B cell (primary cell): ENCODE results near the gene PRSS50. TPM values are rescaled to one million over a fixed set of nuclear protein-coding genes. Genes with fewer than 3 reads are reported as not detected.

Experiments used
- ATAC-seq: fragments of 200-7000 bp; cut with Tn5 transposase; one replicate; pipeline ENCODE4 v1.10.0; 2021; ENCODE audit warnings: low read depth, mild to moderate bottlenecking, moderate number of reproducible peaks, moderate library complexity
- CTCF ChIA-PET: fragments of 350-600 bp; sonication (Branson Sonifier 250); formaldehyde crosslinking; loops from one replicate; lab custom pipeline; 2021; ENCODE audit warnings: antibody characterized with exemption, inconsistent platforms; lab: Charles Lee
- POLR2A ChIA-PET: fragments of 350-600 bp; sonication (Branson Sonifier 250); formaldehyde crosslinking; loops from one replicate; lab custom pipeline; 2021; ENCODE audit warnings: antibody characterized with exemption; lab: Charles Lee
- DNase-seq: peaks from one replicate; pipeline ENCODE4 v3.0.0; 2013
- H2AFZ ChIP-seq: 2 replicates; pipeline ENCODE4 v1.6.1; 2012; ENCODE audit warnings: mild to moderate bottlenecking, low read depth, low read length; ENCODE audit not compliant: insufficient read depth, poor library complexity, severe bottlenecking
- H3K27ac ChIP-seq, 2 donors: 1 replicate in 1 of 2; 2 replicates in 1 of 2; pipeline ENCODE4 v1.5.1; 2012 to 2013; ENCODE audit warnings: low read length in 2 of 2, mild to moderate bottlenecking in 2 of 2, moderate library complexity in 1 of 2
- H3K27me3 ChIP-seq, 4 experiments: fragments of 200-600 bp in 1 of 4; sonication (generic) in 1 of 4; replicated peaks in 1 of 4; 1 replicate in 2 of 4; 2 replicates in 2 of 4; pipeline versions ENCODE4 v1.6.1 to v1.7.0; 2013 to 2016; ENCODE audit warnings: low read length in 3 of 4, mild to moderate bottlenecking in 2 of 4, mixed read lengths in 1 of 4, moderate library complexity in 1 of 4; ENCODE audit not compliant: insufficient read depth in 4 of 4, control insufficient read depth in 3 of 4; ENCODE audit errors: control extremely low read depth in 1 of 4
- H3K36me3 ChIP-seq, 2 experiments: replicated peaks in 1 of 2; 1 replicate in 1 of 2; 2 replicates in 1 of 2; pipeline versions ENCODE4 v1.6.1 to v1.7.1; 2013; ENCODE audit warnings: low read length in 1 of 2; ENCODE audit not compliant: insufficient read depth in 2 of 2, control insufficient read depth in 1 of 2; ENCODE audit errors: control extremely low read depth in 1 of 2, extremely low read depth in 1 of 2
- H3K4me1 ChIP-seq, 2 donors: fragments of 200-600 bp in 1 of 2; sonication (generic) in 1 of 2; 1 replicate in 1 of 2; 2 replicates in 1 of 2; pipeline versions ENCODE4 v1.5.1 to v1.6.1; 2013 to 2017; ENCODE audit warnings: low read length in 2 of 2; ENCODE audit not compliant: control insufficient read depth in 2 of 2, insufficient read depth in 2 of 2
- H3K4me2 ChIP-seq: replicated peaks from 2 replicates; pipeline ENCODE3; 2012; ENCODE audit warnings: mild to moderate bottlenecking, low read depth, low read length; ENCODE audit not compliant: poor library complexity, severe bottlenecking
- H3K4me3 ChIP-seq, 5 experiments: fragments of 200-600 bp in 1 of 5; sonication (generic) in 1 of 5; 1 replicate in 3 of 5; 2 replicates in 2 of 5; pipeline versions ENCODE4 v1.5.1 to v1.7.0; 2011 to 2016; ENCODE audit warnings: low read length in 4 of 5, mild to moderate bottlenecking in 4 of 5, low read depth in 2 of 5, control low read depth in 1 of 5, moderate library complexity in 1 of 5; ENCODE audit not compliant: insufficient read depth in 1 of 5; ENCODE audit errors: control extremely low read depth in 1 of 5, extremely low read depth in 1 of 5
- H3K79me2 ChIP-seq: fragments of 200-600 bp; sonication (generic); one replicate; pipeline ENCODE4 v1.6.0; 2016; ENCODE audit warnings: low read length; ENCODE audit not compliant: control insufficient read depth, insufficient read depth
- H3K9ac ChIP-seq: fragments of 200-600 bp; sonication (generic); 2 replicates; pipeline ENCODE4 v1.6.1; 2017; ENCODE audit warnings: mild to moderate bottlenecking, low read length, moderate library complexity
- H3K9me3 ChIP-seq, 3 donors: one replicate each; pipeline versions ENCODE4 v1.6.1 to v1.7.1; 2013; ENCODE audit warnings: low read length in 2 of 3; ENCODE audit not compliant: control insufficient read depth in 2 of 3, insufficient read depth in 1 of 3; ENCODE audit errors: control extremely low read depth in 1 of 3
- H4K20me1 ChIP-seq: 2 replicates; pipeline ENCODE4 v1.6.0; 2012; ENCODE audit warnings: mild to moderate bottlenecking, low read length; ENCODE audit not compliant: insufficient read depth, control insufficient read depth, poor library complexity, severe bottlenecking
- H3K27ac Mint-ChIP-seq: one replicate; pipeline ENCODE4 v1.8.0; 2021; ENCODE audit warnings: mixed read lengths
- H3K27me3 Mint-ChIP-seq: one replicate; pipeline ENCODE4 v1.8.0; 2021; ENCODE audit warnings: mixed read lengths
- H3K4me1 Mint-ChIP-seq: one replicate; pipeline ENCODE4 v1.8.0; 2021; ENCODE audit warnings: mixed read lengths
- H3K4me3 Mint-ChIP-seq: one replicate; pipeline ENCODE4 v1.8.0; 2021; ENCODE audit warnings: mixed read lengths
- H3K9me3 Mint-ChIP-seq: one replicate; pipeline ENCODE4 v1.8.0; 2022; ENCODE audit warnings: mixed read lengths; ENCODE audit not compliant: insufficient read depth
- CTCF ChIP-seq: fragments of 200-600 bp; IDR thresholded peaks from one replicate; pipeline ENCODE4 v1.8.0; 2022; ENCODE audit warnings: antibody characterized with exemption, mild to moderate bottlenecking
- EZH2 ChIP-seq: IDR thresholded peaks from 2 replicates; pipeline ENCODE4 v1.6.1; 2012; ENCODE audit warnings: borderline replicate concordance, low read depth, mild to moderate bottlenecking, moderate library complexity, low read length; ENCODE audit not compliant: insufficient read depth, poor library complexity, severe bottlenecking
- WGBS: methylation state at CpG from one replicate; pipeline ENCODE4 v1.1.5; 2013; ENCODE audit warnings: missing lambda C conversion rate; ENCODE audit not compliant: insufficient coverage; 5-methylcytosine and 5-hydroxymethylcytosine counted together
- intact Hi-C: fragments of 100-400 bp; cut with micrococcal nuclease; formaldehyde crosslinking; loops from one replicate; pipeline ENCODE4 v1.10.0; 2022
- polyA plus RNA-seq: library from polyadenylated mRNA; depleted of rRNA; stranded (reverse); fragments of >200 nt; gene quantifications from 2 replicates; pipeline ENCODE4 v1.2.3, GENCODE V29; 2012
- total RNA-seq, 2 donors: library from RNA; stranded (reverse); fragments of 120-200 nt in 1 of 2; gene quantifications; 1 replicate in 1 of 2; 2 replicates in 1 of 2; pipeline versions ENCODE4 v1.2.3 to v1.2.4, GENCODE V29; 2013 to 2022

Gene PRSS50
- total and polyA plus RNA-seq, 2 donors (not counting 1 experiment from before 2014, with no cell fraction given), result 0.09 to 0.10 TPM

- no peak overlapping the region for H3K4me2 ChIP-seq
- CTCF ChIA-PET, result interaction anchor here (1.3 to 1.8 kb wide), 2 partner anchors 176 to 245 kb away, joined by 3 read pairs; no protein-coding TSS in a partner anchor
- no peak overlapping the region for H3K27ac Mint-ChIP-seq
- no peak overlapping the region for H3K4me3 ChIP-seq
- TF ChIP-seq EZH2 (no peak), CTCF (no peak)
- no peaks in the 10 kb centered on the region for H3K9me3 Mint-ChIP-seq
- H4K20me1 ChIP-seq, result no peaks in the 10 kb centered on the region
- H3K79me2 ChIP-seq, result no peaks in the 10 kb centered on the region
- DNase-seq (no peak), ATAC-seq (no peak)
- H3K27me3 ChIP-seq, result peaks cover 0 to 4% (median 0%) of the 10 kb centered on the region in 4 experiments
- no peak overlapping the region for H2AFZ ChIP-seq
- peaks cover 9% of the 10 kb centered on the region for H3K4me1 Mint-ChIP-seq
- no peak overlapping the region for H3K27ac ChIP-seq
- intact Hi-C loops, result no loop called here
- 98% methylated on average over 6 of the region's 6 CpGs for WGBS
- H3K36me3 ChIP-seq, result no peaks in the 10 kb centered on the region
- no peak overlapping the region for H3K4me3 Mint-ChIP-seq
- POLR2A ChIA-PET, result no interaction called here
- no peaks in the 10 kb centered on the region for H3K9me3 ChIP-seq
- H3K9ac ChIP-seq, result no peak overlapping the region
- H3K4me1 ChIP-seq, result peaks cover 0 to 4% of the 10 kb centered on the region in 2 donors
- H3K27me3 Mint-ChIP-seq, result peaks cover 14% of the 10 kb centered on the region
Observed at GRCh38 chr3:46664188-46664970, 53.3 kb downstream of the PRSS50 start.

- Mint-ChIP-seq H3K27ac (no peak overlapping the region), H3K27me3 (peaks cover 16% of the 10 kb centered on the region), H3K4me3 (no peak overlapping the region), H3K9me3 (no peaks in the 10 kb centered on the region), H3K4me1 (peaks cover 9% of the 10 kb centered on the region)
- ATAC-seq (no peak), DNase-seq (no peak)
- peaks cover 0 to 4% of the 10 kb centered on the region in 2 donors for H3K4me1 ChIP-seq
- intact Hi-C loops, result no loop called here
- no peaks in the 10 kb centered on the region for H3K79me2 ChIP-seq
- peaks cover 0 to 4% (median 0%) of the 10 kb centered on the region in 4 experiments for H3K27me3 ChIP-seq
- WGBS, result 65% methylated on average over 7 of the region's 8 CpGs
- H3K9me3 ChIP-seq, result no peaks in the 10 kb centered on the region
- ChIA-PET POLR2A (no interaction called here), CTCF (interaction anchor here (1.3 to 1.8 kb wide), 2 partner anchors 175 to 246 kb away, joined by 3 read pairs; no protein-coding TSS in a partner anchor)
- H3K9ac ChIP-seq, result no peak overlapping the region
- no peak overlapping the region for H3K4me2 ChIP-seq
- TF ChIP-seq EZH2 (no peak), CTCF (no peak)
- H3K27ac ChIP-seq, result no peak overlapping the region
- H4K20me1 ChIP-seq, result no peaks in the 10 kb centered on the region
- no peak overlapping the region for H2AFZ ChIP-seq
- H3K4me3 ChIP-seq, result no peak overlapping the region
- no peaks in the 10 kb centered on the region for H3K36me3 ChIP-seq
Observed at GRCh38 chr3:46663591-46664135, 54.0 kb downstream of the PRSS50 start.
